GM19035 (cell line): ENCODE measurements around the gene KRTAP10-2.
"Not testable (repeated sequence)": the region's sequence is repeated elsewhere in the genome, so short reads cannot be mapped to it uniquely, and the experiment has no call there.

Experiments
- ATAC-seq: cut with Tn5 transposase; IDR thresholded peaks from one replicate; pipeline ENCODE4 v1.9.1; 2021; ENCODE audit not compliant: unreplicated experiment

Gene KRTAP10-2

DNA sequence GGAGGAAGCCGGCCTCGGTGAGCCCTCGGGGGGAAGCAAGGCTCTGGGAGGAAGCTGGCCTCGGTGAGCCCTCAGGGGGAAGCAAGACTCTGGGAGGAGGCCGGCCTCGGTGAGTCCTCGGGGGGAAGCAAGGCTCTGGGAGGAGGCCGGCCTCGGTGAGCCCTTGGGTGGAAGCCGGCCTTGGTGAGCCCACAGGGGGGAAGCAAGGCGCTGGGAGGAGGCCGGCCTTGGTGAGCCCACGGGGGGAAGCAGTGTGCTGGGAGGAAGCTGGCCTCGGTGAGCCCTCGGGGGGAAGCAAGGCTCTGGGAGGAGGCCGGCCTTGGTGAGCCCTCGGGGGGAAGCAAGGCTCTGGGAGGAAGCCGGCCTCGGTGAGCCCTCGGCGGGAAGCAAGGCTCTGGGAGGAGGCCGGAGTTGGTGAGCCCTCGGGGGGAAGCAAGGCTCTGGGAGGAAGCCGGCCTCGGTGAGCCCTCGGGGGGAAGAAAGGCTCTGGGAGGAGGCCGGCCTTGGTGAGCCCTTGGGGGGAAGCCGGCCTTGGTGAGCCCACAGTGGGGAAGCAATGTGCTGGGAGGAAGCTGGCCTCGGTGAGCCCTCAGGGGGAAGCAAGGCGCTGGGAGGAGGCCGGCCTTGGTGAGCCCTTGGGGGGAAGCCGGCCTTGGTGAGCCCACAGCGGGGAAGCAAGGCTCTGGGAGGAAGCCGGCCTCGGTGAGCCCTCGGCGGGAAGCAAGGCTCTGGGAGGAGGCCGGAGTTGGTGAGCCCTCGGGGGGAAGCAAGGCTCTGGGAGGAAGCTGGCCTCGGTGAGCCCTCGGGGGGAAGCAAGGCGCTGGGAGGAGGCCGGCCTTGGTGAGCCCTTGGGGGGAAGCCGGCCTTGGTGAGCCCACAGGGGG is 48.1 kb downstream of the KRTAP10-2 start:
- not testable (repeated sequence) for ATAC-seq

DNA sequence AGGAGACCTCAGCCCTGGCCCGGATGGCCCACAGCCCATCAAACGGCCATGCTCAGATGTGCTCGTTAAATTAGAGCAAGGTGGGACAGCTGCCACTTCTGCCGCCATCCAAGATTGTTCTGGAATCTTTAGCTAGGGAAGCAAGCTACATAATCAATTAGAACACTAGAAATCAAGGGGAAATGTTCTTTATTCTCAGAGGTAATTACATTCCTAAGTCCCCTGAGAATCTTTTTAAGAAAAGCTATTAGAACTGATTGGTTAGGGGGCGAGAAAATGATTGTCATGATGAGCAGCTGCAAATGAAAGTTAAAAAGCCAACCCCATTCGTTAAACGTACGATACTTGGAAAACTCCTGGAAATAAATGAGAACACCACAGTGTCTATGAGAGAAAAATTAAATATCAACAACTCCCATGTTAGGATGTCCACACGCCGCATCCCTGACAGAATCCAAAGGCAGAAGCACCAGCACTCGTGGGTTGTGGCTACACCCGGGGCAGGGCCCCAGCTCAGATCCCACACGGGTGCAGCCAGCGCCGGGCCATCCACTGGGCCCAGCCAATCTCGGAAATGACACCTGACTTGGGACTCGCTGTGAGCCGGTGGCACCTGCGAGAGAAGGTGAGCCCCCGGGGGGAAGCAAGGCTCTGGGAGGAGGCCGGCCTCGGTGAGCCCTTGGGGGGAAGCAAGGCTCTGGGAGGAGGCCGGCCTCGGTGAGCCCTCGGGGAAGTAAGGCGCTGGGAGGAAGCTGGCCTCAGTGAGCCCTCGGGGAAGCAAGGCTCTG is 48.9 kb downstream of the KRTAP10-2 start:
- no peak for ATAC-seq
